Activated CD8-positive, alpha-beta memory T cell treated with anti-CD3 and anti-CD28 coated beads for 24 hours (primary cell): Measurements from ENCODE around the gene CASZ1.

Experiments
- DNase-seq: peaks from one replicate; pipeline ENCODE4 v3.0.0-alpha.2; 2020

Gene CASZ1

DNA sequence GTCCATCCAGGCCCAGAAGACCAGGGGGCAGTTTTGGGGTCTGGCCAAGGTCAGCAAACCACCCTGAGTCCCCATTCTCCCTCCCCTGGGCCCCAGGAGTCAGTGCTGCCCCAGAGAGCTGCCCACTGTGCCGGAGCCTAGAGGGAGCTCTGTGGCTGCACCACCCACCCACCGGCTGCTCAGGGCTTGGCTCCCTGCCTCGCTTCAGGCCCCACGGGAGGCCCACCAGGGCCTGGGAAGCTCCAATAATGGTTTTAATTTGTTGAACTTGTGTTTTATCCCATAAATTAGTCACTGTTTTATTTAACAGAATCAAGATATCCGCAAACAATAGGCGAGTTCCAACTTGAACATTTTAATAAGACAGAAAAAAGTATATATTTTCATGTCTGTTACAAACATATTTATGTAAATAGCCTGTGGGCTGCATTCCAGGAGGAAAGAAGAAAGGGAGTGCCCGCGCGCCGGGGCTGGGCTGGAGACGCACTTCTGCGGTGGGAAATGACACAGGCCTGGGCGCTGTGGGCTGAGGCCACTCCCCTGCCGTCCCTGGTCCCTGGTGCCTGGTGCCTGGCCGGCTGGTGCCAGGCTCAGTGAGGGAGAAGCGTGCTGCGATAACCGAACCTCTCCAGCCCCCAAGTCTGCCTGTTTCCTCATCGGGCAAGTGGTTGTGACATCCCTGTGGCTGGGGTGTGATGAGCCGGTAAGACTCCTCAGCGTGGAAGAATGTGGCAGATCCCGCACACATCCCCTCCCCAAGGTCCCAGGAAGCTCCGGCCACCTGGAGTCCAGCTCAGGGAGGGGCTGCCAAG, 161.2 kb downstream of the CASZ1 start:
- no peak for DNase-seq

DNA sequence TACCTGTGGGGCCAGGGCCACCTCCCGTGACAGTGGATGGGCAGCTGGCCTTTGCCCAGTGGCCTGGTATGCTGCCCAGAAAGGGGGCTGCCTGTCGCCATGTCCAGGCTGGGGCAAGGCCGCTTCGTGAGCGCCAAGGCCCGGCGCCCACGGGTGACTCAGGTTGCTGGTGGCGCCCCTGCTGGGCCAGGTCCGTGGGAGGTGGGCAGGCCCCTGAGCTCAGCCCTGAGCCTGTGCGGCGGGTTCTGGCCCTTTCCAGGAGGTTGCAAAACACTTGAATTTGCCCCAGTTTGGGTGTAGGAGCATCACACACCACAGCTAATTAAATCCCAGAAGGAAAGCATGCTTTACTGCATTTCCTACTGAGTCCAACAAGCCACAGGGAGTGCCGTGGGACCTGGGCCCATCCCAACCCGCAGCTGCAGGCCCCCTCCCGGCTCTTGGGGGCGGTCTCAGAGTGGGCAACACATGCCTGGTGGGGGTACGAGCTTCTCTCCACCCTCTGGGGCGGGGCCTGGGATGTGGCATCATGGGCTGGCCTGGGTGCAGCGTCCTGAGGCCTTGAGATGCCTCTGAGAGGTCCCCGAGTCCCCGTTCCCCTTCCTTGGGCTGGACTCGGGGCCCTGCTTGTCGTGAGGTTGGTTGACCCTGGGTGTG, 161.9 kb downstream of the CASZ1 start:
- DNase-seq, result no peak

DNA sequence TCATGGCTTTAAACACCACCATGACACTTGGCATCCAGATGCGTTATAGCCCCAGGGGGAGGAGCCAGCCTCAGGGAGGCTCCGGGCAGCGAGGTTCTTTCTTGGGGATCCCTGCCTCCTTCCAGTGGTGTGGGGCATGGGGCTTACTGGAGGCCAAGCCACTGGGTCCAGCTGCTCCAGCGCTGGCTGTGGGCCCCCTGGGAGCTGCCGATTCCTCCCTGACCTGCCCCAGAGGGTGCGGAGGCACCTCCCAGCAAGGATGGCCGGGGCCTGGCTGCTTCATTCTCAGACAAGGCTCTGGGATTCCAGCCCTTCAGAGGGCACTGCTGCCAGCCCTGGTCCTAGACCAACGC, 162.4 kb downstream of the CASZ1 start:
- DNase-seq, result no peak

DNA sequence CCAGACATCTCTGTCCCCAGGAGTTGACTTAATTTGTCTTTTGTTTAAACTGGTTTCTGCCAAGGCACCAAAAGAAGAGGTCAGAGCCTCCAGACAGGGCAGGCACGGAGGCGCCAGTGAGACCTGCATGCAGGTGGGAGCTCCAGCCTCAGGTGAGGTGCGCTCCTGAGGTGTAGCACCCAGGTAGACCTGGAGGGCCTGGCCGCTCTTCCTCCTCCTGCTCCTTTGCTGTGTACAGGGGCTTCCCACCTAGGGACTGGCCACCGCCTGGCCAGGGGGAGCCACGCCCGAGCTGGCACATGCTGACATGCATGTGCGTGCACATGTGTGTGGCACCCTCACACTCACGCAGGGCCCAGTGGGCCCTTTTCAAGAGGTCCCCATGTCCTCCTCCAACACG, 163.0 kb downstream of the CASZ1 start:
- no peak for DNase-seq

DNA sequence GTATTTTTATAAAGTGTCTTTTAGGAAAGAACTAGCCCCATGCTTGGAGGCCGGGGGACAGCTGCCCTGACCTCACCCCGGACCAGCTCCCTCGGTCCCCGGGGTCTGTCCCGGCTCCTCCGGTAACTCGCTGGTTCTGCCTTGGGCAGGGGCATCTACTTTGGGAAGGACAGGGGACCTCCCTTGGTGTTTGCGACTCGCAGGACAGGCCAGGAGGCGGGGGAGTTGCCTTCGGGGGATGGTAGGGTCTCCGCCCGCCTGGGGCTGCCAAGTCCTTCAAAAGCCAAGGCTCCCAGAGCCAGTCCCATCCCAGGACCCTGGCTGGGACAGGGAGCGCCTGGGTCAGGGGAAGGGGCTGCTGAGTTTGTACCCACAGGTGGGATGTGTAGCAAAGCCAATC, 163.8 kb downstream of the CASZ1 start:
- no peak for DNase-seq

DNA sequence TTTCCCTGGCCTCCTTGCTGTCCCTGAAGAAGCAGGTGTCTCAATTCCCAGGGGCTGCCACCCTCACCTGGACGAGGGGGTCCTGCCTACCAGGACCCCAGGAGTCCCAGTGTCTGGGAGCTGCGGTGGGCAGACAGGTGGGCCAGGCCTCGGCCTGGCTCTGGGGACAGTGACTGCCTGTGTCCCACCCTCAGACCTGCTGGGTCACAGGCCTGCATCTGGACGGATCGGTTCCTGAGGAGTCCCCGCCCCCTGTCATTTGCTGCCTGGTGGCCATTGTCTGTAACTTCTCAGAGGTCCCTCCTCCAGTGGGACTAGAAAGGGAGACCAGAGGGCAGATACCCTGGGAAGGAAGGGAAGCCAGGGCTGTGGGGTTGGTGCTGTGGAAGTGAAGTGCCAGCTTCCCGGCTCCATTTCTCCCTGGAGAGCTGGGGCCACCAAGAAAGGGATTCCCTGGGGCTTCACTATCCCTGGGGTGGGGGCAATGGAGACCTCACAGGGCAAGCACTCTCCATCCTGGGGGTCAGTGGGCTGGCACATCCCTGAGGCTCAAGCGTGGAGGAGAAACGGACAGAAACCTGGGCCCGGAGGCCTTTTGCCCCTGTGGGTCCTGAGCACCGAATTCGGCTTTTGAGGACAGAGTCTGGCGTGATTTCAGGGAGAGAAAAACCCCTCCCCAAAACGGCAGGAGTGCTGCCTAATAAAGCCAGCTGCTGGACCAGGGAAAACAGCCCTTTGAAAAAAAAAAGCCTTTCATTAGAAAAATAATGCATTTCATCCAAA, 164.4 kb downstream of the CASZ1 start:
- DNase-seq, result no peak

DNA sequence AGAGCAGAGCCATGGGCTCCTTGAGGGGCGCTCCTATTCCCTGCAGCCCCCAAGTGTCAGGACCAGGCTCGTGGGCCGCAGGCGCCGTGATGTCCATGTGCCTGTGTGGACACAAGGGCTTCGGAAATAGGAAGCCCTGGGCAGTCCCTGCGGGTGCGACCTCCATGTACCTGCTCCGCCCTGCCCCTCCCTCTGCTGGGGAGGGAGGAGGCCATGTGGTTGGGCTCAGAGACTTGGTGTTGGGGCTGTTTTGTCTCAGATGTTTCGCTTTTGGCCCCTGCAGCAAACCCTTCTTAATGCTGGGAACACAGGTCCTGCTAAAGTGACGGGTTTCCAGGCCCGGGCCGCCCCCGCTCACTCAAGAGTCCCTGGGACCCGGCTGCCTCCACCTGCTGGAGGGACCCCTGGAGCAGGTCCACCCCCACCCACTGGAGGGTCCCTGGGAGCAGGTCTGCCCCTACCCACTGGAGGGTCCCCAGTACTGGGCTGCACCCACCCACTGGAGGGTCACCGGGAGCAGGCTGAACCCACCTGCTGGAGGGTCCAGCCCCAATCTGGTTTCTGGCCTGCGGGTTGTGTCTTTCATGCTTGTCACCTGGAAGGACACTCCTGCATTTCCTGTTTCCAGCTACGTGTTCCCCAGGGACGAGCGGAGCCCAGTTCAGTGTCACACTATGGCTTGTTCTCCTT, 165.2 kb downstream of the CASZ1 start:
- no peak for DNase-seq

DNA sequence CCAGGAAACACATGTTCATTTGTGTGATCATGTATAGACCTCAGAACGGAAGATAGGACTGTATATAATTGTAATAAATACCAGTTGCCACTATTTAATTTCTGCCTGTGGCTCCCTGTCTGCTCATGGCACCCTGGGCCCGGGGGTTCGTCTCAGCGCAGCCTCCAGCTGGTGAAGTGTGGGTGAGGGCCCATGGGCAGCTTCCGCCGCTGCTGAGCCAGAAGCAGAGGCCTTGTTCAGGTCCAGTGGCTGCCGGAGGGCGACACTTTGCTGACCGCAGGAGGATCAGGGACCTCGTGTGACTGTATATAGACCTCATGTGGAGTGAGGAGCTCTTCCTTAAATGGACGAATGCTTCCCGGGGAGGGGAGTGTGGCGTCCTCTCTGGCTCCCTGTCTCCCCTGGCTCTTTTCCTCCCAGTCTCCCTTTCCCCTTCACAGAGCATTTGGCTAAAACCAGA, 165.8 kb downstream of the CASZ1 start:
- DNase-seq, result no peak

DNA sequence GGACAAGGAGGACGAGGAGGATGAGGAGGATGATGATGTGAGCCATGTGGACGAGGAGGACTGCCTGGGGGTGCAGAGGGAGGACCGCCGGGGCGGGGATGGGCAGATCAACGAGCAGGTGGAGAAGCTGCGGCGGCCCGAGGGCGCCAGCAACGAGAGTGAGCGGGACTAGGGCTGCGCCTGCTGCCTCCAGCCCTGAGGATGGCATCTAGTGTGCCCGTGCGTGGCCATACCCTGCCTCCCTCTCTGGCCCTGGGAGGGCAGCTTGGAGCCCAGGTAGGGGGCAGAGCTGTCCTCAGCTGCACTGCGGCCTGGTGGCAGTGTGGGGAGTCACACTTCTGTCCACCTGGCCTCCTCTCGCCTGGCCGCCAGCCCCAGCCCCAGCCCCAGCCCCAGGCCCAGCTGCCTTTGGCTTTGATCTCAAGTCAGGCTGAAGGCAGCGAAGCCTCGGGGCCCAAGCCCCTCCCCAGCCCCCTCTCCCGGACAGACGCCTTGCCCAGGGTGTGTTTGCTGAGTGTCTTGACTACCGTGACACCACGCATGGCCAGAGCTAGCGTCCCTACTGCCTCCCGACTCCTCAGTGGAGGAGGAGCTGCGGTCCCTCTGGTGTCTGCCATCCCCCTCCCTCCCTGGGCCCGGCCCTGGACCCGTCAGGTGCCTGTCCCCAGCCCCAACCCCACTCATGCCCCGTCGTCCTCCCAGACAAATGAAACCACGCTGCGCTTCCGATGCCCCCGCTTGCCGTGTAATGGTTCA, 166.5 kb downstream of the CASZ1 start:
- DNase-seq, result no peak

DNA sequence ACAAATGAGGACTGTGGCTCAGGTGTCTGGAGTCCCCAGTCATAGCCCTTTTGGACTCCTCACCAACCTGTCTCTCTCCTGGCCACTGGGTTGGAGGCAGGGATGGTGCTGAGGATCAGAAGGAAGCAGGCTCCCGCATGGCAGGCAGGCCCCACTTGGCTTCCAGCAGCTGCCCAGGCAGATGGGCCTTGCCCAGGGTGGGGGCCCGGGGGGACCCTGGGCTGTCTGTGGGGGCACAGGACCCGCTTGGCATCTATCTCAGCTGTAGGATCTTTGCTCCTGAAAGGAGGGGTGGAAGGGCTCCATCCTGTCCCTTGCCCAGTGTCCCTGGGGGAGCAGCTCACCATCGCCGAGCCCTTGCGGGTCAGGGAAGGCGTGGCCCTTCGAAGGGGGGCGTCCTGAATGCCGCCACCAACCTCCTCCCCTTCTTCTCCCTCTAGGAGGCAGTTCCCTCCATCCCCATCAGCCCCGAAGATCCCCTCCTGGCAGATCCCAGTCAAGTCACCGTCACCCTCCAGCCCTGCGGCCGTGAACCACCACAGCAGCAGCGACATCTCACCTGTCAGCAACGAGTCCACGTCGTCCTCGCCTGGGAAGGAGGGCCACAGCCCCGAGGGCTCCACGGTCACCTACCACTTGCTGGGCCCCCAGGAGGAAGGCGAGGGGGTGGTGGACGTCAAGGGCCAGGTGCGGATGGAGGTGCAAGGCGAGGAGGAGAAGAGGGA, 167.2 kb downstream of the CASZ1 start:
- no peak for DNase-seq

DNA sequence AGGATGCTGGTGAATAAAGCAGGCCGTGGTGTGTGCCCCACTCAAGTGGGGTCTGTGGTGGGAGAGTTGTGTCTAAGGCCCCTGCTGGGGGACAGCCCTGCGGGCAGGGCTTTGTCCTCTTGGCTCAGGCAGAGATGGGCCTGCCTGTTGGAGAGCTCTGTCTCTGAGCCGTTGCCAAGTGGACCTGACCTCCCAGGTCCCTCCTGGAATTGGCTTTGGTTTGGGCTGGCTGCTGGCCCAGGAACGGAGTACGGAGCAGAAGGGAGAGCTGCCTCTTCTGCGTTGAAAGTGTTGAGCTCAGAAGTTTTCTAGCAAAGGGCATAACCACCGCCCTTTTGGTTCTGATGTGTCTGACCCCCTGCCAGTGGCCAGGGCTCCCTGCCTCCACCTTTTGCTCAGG, 167.8 kb downstream of the CASZ1 start:
- DNase-seq, result no peak

DNA sequence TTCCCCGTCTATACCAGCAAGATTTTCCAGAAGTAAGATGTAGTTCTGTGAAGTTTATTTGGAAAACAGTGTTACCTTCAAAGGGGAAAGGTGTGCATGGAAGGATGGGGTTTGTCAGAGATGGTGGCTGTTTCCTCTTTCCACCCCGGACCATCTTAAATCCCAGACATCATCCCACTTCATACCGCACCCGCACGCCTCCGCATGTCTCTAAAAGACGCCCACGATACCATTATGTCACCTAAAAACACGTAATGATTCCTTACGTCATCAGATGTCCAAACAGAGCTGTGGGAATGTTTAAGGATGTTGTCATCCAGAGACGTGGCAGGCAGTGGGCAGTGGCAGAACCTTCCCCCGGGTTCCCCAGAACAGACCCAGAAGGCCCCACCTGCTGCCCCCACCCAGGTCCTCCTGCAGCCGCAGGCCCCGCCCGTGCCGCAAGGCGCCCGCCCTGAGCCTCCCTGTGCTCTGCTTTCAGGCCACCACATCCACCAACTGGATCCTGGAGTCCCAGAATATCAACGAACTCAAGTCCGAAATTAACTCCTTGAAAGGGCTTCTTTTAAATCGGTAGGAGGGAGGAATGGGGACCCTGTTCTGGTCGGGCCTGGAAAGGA, 169.5 kb downstream of the CASZ1 start:
- no peak for DNase-seq

DNA sequence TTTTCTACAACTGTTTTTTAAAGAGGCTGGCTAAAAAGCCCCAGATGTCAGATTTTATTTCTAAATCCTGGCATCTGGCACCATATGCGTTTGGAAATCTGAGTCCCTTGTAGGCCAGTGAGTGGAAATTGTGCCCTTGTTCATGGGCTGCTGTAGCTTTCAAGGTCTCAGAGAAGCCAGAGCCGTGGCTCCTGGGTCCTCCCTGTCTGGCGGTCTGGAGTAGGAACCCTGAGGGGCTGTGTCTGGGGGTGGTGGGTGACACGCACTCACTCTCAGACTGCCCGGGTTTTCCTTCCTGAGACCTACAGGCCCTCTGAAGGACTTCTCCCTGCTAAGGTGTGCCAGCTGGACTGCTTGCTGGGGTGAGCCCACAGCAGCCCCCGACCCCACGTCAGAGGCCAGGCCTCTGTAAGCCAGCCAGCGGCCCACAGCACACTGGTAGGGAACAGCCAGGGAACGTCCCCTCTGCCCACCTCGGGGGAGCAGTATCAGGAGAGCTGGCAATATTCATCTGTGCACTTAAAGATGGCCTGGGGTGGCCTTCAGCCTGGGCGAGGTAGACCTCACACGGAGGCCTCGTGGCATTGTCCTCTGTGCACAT, 170.2 kb downstream of the CASZ1 start:
- no peak for DNase-seq

DNA sequence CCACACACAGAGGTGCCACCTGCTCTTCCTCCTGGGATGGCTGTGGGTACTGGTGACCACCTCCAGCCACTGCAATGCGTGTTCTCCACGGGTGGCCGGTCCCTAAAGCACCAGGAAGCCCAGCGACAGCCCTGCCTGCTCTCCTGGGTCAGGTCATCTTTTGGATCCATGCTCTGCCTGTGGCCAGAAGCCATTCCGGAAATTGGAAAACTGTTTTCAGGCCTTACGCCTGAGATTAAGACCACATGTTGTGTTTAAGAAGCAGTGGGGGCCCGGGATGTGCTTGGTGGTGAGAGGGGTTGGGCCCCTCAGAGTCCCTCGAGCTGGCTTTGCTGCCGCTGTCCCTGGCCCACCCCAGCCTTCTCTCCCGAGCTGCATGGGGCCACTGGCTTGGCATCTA, 170.9 kb downstream of the CASZ1 start:
- DNase-seq, result no peak

DNA sequence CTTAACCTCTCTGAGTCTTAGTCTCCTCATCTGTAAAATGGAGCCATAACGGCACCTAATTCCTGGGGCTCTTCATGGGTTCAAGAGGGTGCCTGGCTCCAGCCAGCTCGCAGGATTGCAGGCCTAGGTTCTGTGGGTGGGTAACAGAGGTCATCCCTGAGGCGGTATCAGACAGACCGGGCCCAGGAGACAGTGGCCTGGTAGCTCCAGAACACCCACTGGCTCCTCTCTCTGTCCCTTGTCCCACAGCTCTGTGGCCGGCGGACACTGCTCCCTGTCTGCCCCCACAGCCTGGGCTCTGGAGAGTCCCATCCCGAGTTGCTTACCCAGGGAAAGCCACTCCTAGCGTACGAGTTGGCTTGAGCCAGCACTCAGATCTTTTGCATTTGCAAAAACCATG, 171.4 kb downstream of the CASZ1 start:
- DNase-seq, result no peak

DNA sequence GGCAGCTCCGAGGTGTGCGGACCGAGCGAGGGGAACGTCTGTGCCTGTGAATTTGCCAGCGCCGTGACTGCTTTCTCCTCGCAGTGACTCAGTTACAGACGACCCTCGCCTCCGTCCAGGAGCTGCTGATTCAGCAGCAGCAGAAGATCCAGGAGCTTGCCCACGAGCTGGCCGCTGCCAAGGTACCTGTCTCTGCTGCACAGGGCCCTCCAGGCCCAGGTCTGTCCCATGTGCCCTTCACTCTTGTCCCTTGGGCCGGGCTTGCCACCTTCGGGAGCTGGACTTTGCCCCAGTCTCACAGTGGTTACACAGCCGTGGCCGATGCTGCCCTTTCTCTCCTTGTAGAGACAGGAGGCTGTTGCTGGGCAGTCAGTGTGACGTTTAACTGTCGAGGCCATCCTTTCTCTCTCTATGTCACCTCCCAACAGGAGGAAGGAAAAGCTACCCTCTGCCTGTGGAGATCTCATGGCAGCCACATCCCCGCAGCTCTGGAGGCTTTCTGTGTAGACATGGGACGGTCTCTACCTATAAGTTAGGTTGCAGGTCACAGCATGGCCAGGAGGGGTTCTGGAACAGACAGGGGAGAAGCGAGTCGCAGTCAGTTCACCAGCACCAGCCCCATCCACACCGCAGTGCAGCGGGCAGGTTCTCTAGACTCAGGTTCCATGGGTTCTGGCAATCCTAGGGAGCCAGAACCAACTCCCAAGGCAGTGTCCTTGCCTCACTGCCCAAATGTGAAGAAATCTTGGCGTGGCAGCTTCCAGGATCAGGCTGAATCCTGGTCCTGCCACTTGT, 172.0 kb downstream of the CASZ1 start:
- no peak for DNase-seq

DNA sequence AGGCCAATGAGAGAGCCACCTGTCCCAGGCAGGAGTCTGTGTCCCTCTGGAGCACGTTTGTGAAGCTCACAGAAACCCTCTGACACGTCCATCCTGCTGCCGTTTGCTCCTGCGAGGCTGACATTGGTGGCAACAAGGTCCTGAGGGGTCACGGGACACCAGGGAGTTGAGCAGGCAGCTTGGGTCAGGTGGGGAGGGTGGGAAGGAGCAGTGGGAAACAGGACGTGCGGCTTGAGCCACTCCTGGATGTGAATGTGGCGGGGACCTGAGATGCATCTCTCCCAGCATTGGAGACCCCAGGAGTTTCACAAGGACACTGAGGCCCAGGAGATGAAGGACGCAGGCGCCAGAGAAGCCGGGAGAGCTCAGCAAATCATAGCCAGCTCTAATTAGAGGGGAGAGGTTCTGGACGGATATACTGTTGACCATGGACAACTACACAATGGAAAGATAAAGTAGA, 172.7 kb downstream of the CASZ1 start:
- DNase-seq, result no peak

DNA sequence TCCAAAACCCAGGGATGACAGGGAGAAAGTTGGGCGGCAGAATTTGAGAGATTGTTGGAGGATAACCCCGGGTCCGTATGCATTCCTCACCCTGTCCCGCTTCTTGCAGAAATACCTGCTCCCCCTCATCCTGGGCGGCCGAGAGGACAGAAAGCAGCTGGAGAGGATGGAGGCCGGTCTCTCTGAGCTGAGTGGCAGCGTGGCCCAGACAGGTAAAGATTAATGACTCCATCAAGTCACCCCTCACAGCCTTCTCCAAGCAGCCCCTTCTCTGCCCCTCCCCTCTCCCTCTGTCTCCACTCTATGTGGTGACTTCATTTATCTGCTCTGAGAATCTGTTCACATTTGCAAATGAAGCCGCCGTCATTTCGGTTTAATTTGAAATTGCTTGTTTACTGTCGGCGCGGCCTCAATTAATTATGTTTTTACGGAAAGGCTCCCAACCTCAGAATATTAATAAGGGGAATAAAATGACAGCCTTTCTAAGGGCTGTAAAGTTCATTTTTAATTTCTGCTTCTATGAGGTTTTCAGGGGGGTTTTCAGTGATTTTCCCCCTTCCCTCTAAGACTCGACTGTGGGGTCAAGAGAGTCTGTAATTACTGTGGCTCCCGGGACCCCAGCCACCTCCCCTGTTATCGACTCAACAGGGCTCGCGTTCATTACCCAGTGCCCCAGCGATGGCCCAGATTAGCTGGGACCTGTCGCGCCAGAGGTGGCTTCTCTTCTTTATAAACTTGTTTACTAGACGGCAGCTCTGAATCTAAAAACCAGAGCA, 173.3 kb downstream of the CASZ1 start:
- DNase-seq, result no peak

DNA sequence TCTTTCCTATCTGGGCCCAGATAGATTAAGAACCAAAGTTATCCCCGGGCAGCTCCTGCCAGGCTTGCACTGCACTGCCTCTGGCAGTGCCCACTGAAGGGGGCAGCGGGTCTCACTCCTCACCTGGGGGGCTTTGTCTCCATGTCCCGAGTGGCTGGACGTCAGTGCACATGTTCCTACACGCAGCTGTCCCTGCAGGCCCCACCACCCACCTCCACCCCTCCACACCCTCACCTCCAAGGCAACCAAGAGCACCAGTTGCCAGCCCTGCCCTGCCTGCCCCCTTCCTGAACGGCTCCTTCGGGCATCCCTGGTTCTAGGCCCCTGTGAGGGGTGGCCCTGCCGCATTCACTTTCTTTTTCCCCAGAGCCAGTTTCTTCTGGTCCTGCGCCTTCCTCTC, 174.5 kb downstream of the CASZ1 start:
- no peak for DNase-seq
